HepG2 (cell line): ENCODE results near the gene RAB2B. TPM values are rescaled to one million over a fixed set of nuclear protein-coding genes. Genes with fewer than 3 reads are reported as not detected.

Experiments used
- NFE2 ChIP-seq: sonication (generic); formaldehyde crosslinking; IDR thresholded peaks from 2 replicates; pipeline ENCODE4 v1.4.0; 2020; ENCODE audit warnings: missing genetic modification reagents
- SKIL ChIP-seq: sonication (generic); formaldehyde crosslinking; IDR thresholded peaks from 2 replicates; pipeline ENCODE4 v1.8.0; 2022; ENCODE audit warnings: missing genetic modification reagents, mild to moderate bottlenecking, moderate library complexity, borderline replicate concordance
- SMARCE1 ChIP-seq: fragments of 450-650 bp; IDR thresholded peaks from 2 replicates; pipeline ENCODE4 v1.6.1; 2017; ENCODE audit warnings: borderline replicate concordance
- ZNF30 ChIP-seq: sonication (generic); formaldehyde crosslinking; IDR thresholded peaks from 2 replicates; pipeline ENCODE4 v1.5.0; 2020; ENCODE audit warnings: mild to moderate bottlenecking, missing genetic modification reagents
- ZNF414 ChIP-seq: sonication (generic); formaldehyde crosslinking; IDR thresholded peaks from 2 replicates; pipeline ENCODE4 v1.5.0; 2020; ENCODE audit warnings: missing genetic modification reagents
- ZNF503 ChIP-seq: sonication (generic); formaldehyde crosslinking; IDR thresholded peaks from 2 replicates; pipeline ENCODE4 v1.4.0; 2020; ENCODE audit warnings: missing genetic modification reagents
- ZNF691 ChIP-seq: sonication (generic); formaldehyde crosslinking; IDR thresholded peaks from 2 replicates; pipeline ENCODE4 v1.4.0; 2020; ENCODE audit warnings: missing genetic modification reagents, low read depth, mild to moderate bottlenecking, borderline replicate concordance
- ZNF780A ChIP-seq: sonication (generic); formaldehyde crosslinking; IDR thresholded peaks from 2 replicates; pipeline ENCODE4 v1.8.0; 2022; ENCODE audit warnings: mild to moderate bottlenecking, missing genetic modification reagents, moderate library complexity
- polyA plus RNA-seq, 8 experiments: library from polyadenylated mRNA; depleted of rRNA in 3 of 8; stranded (reverse) in 7 of 8; unstranded in 1 of 8; fragments of >200 nt; fragmentation: Illumina TruSeq in 4 of 8; extraction: Trizol in 4 of 8; gene quantifications; 2 replicates each; pipeline versions ENCODE4 v1.2.1 to v1.2.3, GENCODE V29; 2011 to 2016; ENCODE audit warnings: low read depth in 4 of 8, missing spikeins in 1 of 8, mixed read lengths in 1 of 8; ENCODE audit not compliant: insufficient read depth in 1 of 8
- total RNA-seq, 5 experiments: library from RNA; depleted of rRNA; stranded (reverse); fragments of >200 nt; fragmentation: Illumina TruSeq; extraction: Trizol; gene quantifications; 2 replicates each; pipeline ENCODE4 v1.2.3, GENCODE V29; 2016; ENCODE audit warnings: low read depth in 1 of 5

The RAB2B gene
- total and polyA plus RNA-seq, 2 of the 13 experiments (the other 11 are each of a cell fraction or from before 2014, with no cell fraction given), result 36.0 to 60.6 TPM

GRCh38 chr14:21506557-21506956, 29.8 kb upstream of the RAB2B start (continued):
- TF ChIP-seq SKIL (CRISPR knock-in tag), result no peak
- TF ChIP-seq ZNF780A, result no peak
- no peak for TF ChIP-seq SMARCE1
- no peak for TF ChIP-seq ZNF691 (CRISPR knock-in tag)
- TF ChIP-seq NFE2, result no peak
- no peak for TF ChIP-seq ZNF503 (CRISPR knock-in tag)
- no peak for TF ChIP-seq ZNF30
- TF ChIP-seq ZNF414, result no peak
